Body of pancreas (tissue), 4 donors: ENCODE results near the gene NRGN.

Source experiments
- POLR2A ChIP-seq, 3 donors: fragments of 450-650 bp; IDR thresholded peaks; one replicate each; pipeline ENCODE4 v1.6.1; 2016; ENCODE audit warnings: antibody characterized with exemption in 3 of 3, mild to moderate bottlenecking in 2 of 3
- TF ChIP-seq, protein P1 (sequence below), 7 experiments: fragments of 450-650 bp in 4 of 7; fragments of 200-600 bp in 3 of 7; sonication (generic) in 3 of 7; IDR thresholded peaks; one replicate each; pipeline ENCODE4 v1.5.1; 2016 to 2019; ENCODE audit warnings: antibody characterized with exemption in 7 of 7

DNA sequence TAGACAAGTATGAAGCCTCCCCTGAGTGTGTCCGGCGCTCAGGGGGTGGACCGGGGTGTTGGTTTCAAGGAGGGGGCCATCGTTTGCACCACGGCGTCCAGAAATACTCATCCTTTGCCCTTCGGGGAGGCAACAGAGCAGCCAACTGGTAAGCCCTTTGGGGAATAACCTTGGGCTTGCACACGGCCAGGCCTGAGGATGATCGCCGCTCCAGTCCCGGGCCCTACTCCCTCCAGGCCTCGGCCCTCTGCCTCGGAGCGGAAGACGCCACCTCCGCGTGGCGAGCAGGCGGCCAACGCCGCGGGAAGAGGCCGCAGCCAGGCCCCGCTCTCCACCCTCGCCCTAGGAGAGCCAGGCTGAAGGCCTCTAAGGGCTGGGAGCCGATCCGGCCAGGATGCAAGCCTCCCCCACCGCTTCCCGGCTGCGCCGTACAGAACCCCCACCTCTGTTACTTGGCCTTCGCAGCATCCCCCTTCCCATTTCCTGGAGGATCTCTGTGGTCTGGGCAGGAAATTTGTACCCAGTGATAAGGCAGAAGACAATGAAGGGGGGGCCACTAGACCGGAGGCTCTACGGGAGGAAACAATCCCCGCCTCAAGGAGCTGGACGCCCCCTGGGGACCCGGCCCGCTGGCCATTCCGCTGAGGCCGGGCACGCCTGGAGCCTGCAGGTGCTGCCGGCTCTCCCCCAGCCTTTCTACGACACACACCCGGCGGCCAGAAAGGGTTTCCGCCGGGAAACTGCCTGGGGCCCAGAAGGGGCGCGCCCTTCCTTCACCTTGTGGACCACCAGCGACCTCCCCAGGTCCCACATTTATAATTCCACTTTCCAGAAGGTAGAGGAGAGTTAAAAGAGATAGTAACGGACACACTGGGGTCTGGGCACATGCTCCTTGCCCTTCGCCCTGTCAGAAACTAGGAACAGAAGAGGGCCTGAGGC lies 19.8 kb downstream of the NRGN start:
- TF ChIP-seq, protein P1, sequence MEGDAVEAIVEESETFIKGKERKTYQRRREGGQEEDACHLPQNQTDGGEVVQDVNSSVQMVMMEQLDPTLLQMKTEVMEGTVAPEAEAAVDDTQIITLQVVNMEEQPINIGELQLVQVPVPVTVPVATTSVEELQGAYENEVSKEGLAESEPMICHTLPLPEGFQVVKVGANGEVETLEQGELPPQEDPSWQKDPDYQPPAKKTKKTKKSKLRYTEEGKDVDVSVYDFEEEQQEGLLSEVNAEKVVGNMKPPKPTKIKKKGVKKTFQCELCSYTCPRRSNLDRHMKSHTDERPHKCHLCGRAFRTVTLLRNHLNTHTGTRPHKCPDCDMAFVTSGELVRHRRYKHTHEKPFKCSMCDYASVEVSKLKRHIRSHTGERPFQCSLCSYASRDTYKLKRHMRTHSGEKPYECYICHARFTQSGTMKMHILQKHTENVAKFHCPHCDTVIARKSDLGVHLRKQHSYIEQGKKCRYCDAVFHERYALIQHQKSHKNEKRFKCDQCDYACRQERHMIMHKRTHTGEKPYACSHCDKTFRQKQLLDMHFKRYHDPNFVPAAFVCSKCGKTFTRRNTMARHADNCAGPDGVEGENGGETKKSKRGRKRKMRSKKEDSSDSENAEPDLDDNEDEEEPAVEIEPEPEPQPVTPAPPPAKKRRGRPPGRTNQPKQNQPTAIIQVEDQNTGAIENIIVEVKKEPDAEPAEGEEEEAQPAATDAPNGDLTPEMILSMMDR (IDR thresholded peaks at IDR 0.05), result no peak
- TF ChIP-seq POLR2A (IDR thresholded peaks at IDR 0.05), result peak in 1 of 3 donors; percentile 17
